GM12878 (cell line): ENCODE measurements around the gene PCBP1. TPM values are rescaled to one million over a fixed set of nuclear protein-coding genes. Genes with fewer than 3 reads are reported as not detected.

Source experiments
- ASH2L ChIP-seq: fragments of 300-600, 200-600 bp; sonication (generic); IDR thresholded peaks from 2 replicates; pipeline ENCODE4 v1.6.1; 2017; ENCODE audit warnings: low read depth, mild to moderate bottlenecking, borderline replicate concordance
- BACH1 ChIP-seq: fragments of 450-650 bp; IDR thresholded peaks from 2 replicates; pipeline ENCODE4 v1.6.1; 2017; ENCODE audit warnings: mild to moderate bottlenecking, borderline replicate concordance
- BCL11A ChIP-seq: IDR thresholded peaks from 2 replicates; pipeline ENCODE4 v1.6.1; 2011; ENCODE audit warnings: low read depth, low read length
- BRCA1 ChIP-seq: IDR thresholded peaks from 2 replicates; pipeline ENCODE4 v1.6.1; 2011; ENCODE audit warnings: low read depth, low read length, improper control_type of control experiment
- CBX5 ChIP-seq: sonication (generic); IDR thresholded peaks from 2 replicates; pipeline ENCODE4 v1.6.1; 2016; ENCODE audit warnings: low read depth, moderate library complexity, mild to moderate bottlenecking, inconsistent platforms
- EGR1 ChIP-seq, 2 experiments: IDR thresholded peaks; 1 replicate in 1 of 2; 2 replicates in 1 of 2; pipeline ENCODE4 v1.6.1; 2011 to 2012; ENCODE audit warnings: low read depth in 2 of 2, low read length in 2 of 2, borderline replicate concordance in 1 of 2, mild to moderate bottlenecking in 1 of 2, moderate library complexity in 1 of 2
- EP300 ChIP-seq, 2 experiments: fragments of 150-350 bp in 1 of 2; IDR thresholded peaks; 2 replicates each; pipeline ENCODE4 v1.6.1; 2011 to 2012; ENCODE audit warnings: low read depth in 2 of 2, low read length in 2 of 2, borderline replicate concordance in 1 of 2, improper control_type of control experiment in 1 of 2, inconsistent platforms in 1 of 2; ENCODE audit not compliant: control insufficient read depth in 1 of 2
- FOXM1 ChIP-seq: IDR thresholded peaks from 2 replicates; pipeline ENCODE4 v1.6.1; 2012; ENCODE audit warnings: low read depth, mild to moderate bottlenecking, inconsistent platforms, low read length, moderate library complexity
- GABPA ChIP-seq: IDR thresholded peaks from 2 replicates; pipeline ENCODE4 v1.6.1; 2014; ENCODE audit warnings: antibody characterized with exemption, low read depth, mild to moderate bottlenecking, inconsistent platforms
- GATAD2B ChIP-seq: fragments of 450-650 bp; conservative IDR thresholded peaks from 2 replicates; pipeline ENCODE4 v1.6.1; 2017; ENCODE audit warnings: low read depth, mild to moderate bottlenecking, moderate library complexity
- RCOR1 ChIP-seq: conservative IDR thresholded peaks from 2 replicates; pipeline ENCODE4 v1.6.1; 2012; ENCODE audit warnings: low read depth, low read length, improper control_type of control experiment
- SIX5 ChIP-seq: IDR thresholded peaks from 2 replicates; pipeline ENCODE4 v1.6.1; 2011; ENCODE audit warnings: mild to moderate bottlenecking, low read depth, low read length, moderate library complexity; ENCODE audit not compliant: severe bottlenecking
- SPI1 ChIP-seq: IDR thresholded peaks from 2 replicates; pipeline ENCODE4 v1.6.1; 2011; ENCODE audit warnings: low read depth, mild to moderate bottlenecking, low read length, moderate library complexity, borderline replicate concordance; ENCODE audit not compliant: insufficient read depth
- STAT3 ChIP-seq: IDR thresholded peaks from 2 replicates; pipeline ENCODE4 v1.6.1; 2011; ENCODE audit warnings: low read depth, low read length, improper control_type of control experiment
- TAF1 ChIP-seq: IDR thresholded peaks from 2 replicates; pipeline ENCODE4 v1.6.1; 2011; ENCODE audit warnings: mild to moderate bottlenecking, low read depth, low read length, borderline replicate concordance
- TCF12 ChIP-seq: IDR thresholded peaks from 2 replicates; pipeline ENCODE4 v1.6.1; 2011; ENCODE audit warnings: low read depth, mild to moderate bottlenecking, low read length
- TCF3 ChIP-seq: IDR thresholded peaks from 2 replicates; pipeline ENCODE4 v1.6.1; 2012; ENCODE audit warnings: low read depth, mild to moderate bottlenecking, low read length, borderline replicate concordance; ENCODE audit not compliant: insufficient read depth
- ZNF384 ChIP-seq: IDR thresholded peaks from 2 replicates; pipeline ENCODE4 v1.6.1; 2012; ENCODE audit warnings: low read depth, mild to moderate bottlenecking, low read length, improper control_type of control experiment, borderline replicate concordance
- polyA plus RNA-seq, 11 experiments: library from polyadenylated mRNA; depleted of rRNA in 4 of 11; unstranded in 6 of 11; stranded (reverse) in 5 of 11; fragments of >200 nt; fragmentation: Nextera tagmentation in 4 of 11; fragmentation: Illumina TruSeq in 1 of 11; extraction: Ambion mirVana in 4 of 11; extraction: Trizol in 1 of 11; gene quantifications; 1 replicate in 1 of 11; 2 replicates in 10 of 11; pipeline versions ENCODE4 v1.2.1 to v1.2.3, GENCODE V29; 2011 to 2016; ENCODE audit warnings: inconsistent platforms in 2 of 11, missing spikeins in 2 of 11, low read depth in 1 of 11
- total RNA-seq, 4 experiments: library from RNA; depleted of rRNA in 3 of 4; stranded (reverse); fragments of >200 nt in 3 of 4; fragmentation: Illumina TruSeq in 1 of 4; extraction: Trizol in 1 of 4; gene quantifications; 2 replicates each; pipeline versions ENCODE4 v1.2.1 to v1.2.3, GENCODE V29; 2013 to 2021
- TF ChIP-seq, protein P1 (sequence below): fragments of 150-350 bp; IDR thresholded peaks from 2 replicates; pipeline ENCODE4 v1.6.1; 2016; ENCODE audit warnings: low read depth, low read length
- TF ChIP-seq, protein P2 (sequence below): fragments of 450-650 bp; formaldehyde crosslinking; IDR thresholded peaks from 2 replicates; pipeline ENCODE4 v1.4.0; 2020; ENCODE audit warnings: mild to moderate bottlenecking, moderate library complexity

Gene PCBP1
- total and polyA plus RNA-seq, 10 of the 15 experiments (the other 5 are each of a cell fraction or from before 2014, with no cell fraction given): 24.4 to 494 (median 130) TPM

DNA sequence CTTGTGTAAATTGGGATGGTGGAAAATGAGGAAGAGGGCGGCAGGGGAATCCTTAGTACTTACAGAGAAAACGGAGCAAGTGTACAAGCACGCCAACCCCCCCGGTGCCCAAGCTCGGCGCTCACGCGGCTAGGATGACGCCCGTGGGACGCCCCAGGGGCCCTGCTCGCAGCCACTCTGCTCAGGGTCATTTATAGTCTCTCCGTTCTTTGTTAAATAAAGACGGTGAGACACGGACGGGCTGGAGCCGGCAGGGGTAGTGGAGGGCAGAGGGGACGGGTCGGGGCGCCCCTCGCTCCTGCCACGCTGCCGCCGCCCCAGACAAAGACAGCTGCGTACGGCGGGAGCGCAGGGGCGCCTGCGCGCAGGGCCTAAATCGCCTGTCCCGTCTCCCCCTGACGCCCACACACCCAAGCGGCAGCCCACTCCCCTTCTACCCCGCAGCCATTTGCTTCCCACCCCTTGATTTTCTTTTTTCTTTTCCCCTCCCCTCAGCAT is 37.8 kb downstream of the PCBP1 start (continued):
- TF ChIP-seq CBX5 (no peak), BACH1 (peak; percentile 86), RCOR1 (0 out of 2 replicates have a peak, but pooled peaks have one; percentile 47), TAF1 (no peak; the same call in 1 of the 2 replicates), TCF12 (no peak), GABPA (no peak), FOXM1 (0 out of 2 replicates have a peak, but pooled peaks have one; percentile 24), EGR1 (IDR thresholded peaks at IDR 0.05; ENCODE audit: borderline replicate concordance in 1 of 2, low read depth in 2 of 2, low read length in 2 of 2) (peak in 1 of 2 experiments; percentile 72; a peak in 2 of 3 replicates), BCL11A (no peak), STAT3 (no peak), GATAD2B (0 out of 2 replicates have a peak, but pooled peaks have one; percentile 11), SPI1 (peak; percentile 55; the same call in 1 of the 2 replicates), TCF3 (0 out of 2 replicates have a peak, but pooled peaks have one; percentile 23), SIX5 (no peak), EP300 (IDR thresholded peaks at IDR 0.05; ENCODE audit: borderline replicate concordance in 1 of 2, control insufficient read depth in 1 of 2, low read depth in 2 of 2, low read length in 2 of 2) (no peak; a peak in 1 of 4 replicates), BRCA1 (no peak), ZNF384 (peak; percentile 44), ASH2L (peak; percentile 44; the same call in 1 of the 2 replicates)
- TF ChIP-seq, protein P1, sequence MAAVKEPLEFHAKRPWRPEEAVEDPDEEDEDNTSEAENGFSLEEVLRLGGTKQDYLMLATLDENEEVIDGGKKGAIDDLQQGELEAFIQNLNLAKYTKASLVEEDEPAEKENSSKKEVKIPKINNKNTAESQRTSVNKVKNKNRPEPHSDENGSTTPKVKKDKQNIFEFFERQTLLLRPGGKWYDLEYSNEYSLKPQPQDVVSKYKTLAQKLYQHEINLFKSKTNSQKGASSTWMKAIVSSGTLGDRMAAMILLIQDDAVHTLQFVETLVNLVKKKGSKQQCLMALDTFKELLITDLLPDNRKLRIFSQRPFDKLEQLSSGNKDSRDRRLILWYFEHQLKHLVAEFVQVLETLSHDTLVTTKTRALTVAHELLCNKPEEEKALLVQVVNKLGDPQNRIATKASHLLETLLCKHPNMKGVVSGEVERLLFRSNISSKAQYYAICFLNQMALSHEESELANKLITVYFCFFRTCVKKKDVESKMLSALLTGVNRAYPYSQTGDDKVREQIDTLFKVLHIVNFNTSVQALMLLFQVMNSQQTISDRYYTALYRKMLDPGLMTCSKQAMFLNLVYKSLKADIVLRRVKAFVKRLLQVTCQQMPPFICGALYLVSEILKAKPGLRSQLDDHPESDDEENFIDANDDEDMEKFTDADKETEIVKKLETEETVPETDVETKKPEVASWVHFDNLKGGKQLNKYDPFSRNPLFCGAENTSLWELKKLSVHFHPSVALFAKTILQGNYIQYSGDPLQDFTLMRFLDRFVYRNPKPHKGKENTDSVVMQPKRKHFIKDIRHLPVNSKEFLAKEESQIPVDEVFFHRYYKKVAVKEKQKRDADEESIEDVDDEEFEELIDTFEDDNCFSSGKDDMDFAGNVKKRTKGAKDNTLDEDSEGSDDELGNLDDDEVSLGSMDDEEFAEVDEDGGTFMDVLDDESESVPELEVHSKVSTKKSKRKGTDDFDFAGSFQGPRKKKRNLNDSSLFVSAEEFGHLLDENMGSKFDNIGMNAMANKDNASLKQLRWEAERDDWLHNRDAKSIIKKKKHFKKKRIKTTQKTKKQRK: no peak
- TF ChIP-seq, protein P2, sequence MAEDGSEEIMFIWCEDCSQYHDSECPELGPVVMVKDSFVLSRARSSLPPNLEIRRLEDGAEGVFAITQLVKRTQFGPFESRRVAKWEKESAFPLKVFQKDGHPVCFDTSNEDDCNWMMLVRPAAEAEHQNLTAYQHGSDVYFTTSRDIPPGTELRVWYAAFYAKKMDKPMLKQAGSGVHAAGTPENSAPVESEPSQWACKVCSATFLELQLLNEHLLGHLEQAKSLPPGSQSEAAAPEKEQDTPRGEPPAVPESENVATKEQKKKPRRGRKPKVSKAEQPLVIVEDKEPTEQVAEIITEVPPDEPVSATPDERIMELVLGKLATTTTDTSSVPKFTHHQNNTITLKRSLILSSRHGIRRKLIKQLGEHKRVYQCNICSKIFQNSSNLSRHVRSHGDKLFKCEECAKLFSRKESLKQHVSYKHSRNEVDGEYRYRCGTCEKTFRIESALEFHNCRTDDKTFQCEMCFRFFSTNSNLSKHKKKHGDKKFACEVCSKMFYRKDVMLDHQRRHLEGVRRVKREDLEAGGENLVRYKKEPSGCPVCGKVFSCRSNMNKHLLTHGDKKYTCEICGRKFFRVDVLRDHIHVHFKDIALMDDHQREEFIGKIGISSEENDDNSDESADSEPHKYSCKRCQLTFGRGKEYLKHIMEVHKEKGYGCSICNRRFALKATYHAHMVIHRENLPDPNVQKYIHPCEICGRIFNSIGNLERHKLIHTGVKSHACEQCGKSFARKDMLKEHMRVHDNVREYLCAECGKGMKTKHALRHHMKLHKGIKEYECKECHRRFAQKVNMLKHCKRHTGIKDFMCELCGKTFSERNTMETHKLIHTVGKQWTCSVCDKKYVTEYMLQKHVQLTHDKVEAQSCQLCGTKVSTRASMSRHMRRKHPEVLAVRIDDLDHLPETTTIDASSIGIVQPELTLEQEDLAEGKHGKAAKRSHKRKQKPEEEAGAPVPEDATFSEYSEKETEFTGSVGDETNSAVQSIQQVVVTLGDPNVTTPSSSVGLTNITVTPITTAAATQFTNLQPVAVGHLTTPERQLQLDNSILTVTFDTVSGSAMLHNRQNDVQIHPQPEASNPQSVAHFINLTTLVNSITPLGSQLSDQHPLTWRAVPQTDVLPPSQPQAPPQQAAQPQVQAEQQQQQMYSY: no peak
